Measurements from ENCODE around the gene LPP. TPM values are rescaled to one million over a fixed set of nuclear protein-coding genes. Genes with fewer than 3 reads are reported as not detected.

Gene LPP
- total RNA-seq, 1 experiment from 2014 or later: 20.4 TPM

DNA sequence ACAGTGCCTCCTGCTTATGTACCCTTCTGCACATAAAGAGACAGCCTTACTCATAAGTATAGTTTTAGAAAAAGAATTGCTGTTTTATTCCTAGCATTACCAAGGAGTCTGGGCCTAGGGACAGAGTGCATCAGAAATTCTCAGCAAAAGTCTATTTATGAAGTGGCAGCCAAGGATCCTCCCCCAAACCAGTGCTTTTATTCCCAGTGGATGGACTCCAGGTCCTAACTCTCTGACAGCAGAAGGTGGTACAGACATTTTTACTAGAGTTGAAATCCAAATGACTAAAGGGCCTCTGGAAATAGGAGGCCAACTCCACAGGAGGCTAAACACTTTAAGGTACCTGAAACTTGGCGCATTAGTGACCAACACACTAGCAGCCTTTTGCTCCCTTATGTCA, 610.7 kb downstream of the LPP start:
- CTCF ChIA-PET: no interaction called here
- H3F3A ChIP-seq (ENCODE audit: low read length, unreplicated experiment): no peaks in the 10 kb centered on the region
- intact Hi-C loops (cut with micrococcal nuclease): no loop called here
- H3K27ac ChIP-seq (ENCODE audit: low read length): no peak overlapping the region
- H3K4me3 ChIP-seq (ENCODE audit: low read length): no peak overlapping the region
- TF ChIP-seq EZH2 (IDR thresholded peaks at IDR 0.05; ENCODE audit: low read length, unreplicated experiment) (no peak), EZH2phosphoT487 (IDR thresholded peaks at IDR 0.05; ENCODE audit: borderline replicate concordance, low read length) (no peak)
- TF ChIP-seq, protein P1, sequence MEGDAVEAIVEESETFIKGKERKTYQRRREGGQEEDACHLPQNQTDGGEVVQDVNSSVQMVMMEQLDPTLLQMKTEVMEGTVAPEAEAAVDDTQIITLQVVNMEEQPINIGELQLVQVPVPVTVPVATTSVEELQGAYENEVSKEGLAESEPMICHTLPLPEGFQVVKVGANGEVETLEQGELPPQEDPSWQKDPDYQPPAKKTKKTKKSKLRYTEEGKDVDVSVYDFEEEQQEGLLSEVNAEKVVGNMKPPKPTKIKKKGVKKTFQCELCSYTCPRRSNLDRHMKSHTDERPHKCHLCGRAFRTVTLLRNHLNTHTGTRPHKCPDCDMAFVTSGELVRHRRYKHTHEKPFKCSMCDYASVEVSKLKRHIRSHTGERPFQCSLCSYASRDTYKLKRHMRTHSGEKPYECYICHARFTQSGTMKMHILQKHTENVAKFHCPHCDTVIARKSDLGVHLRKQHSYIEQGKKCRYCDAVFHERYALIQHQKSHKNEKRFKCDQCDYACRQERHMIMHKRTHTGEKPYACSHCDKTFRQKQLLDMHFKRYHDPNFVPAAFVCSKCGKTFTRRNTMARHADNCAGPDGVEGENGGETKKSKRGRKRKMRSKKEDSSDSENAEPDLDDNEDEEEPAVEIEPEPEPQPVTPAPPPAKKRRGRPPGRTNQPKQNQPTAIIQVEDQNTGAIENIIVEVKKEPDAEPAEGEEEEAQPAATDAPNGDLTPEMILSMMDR (conservative IDR thresholded peaks at IDR 0.05; ENCODE audit: low read depth, low read length): no peak
- no peaks in the 10 kb centered on the region for H3K9me2 ChIP-seq (replicated peaks; ENCODE audit: low read length)
- BruUV-seq (replicated peaks): no TSS peak
- no peaks in the 10 kb centered on the region for H3K27me3 ChIP-seq (ENCODE audit: low read length)
- H2AFZ ChIP-seq (ENCODE audit: low read length): no peak overlapping the region
- POLR2A ChIA-PET (ENCODE audit: unreplicated experiment): no interaction called here
- DNase-seq (no peak), ATAC-seq (no peak)
- no peak overlapping the region for H3K9ac ChIP-seq (ENCODE audit: low read length)
- H3K36me3 ChIP-seq (ENCODE audit: low read depth, low read length): no peaks in the 10 kb centered on the region
- no peaks in the 10 kb centered on the region for H4K20me1 ChIP-seq (ENCODE audit: low read length)
- H3K79me2 ChIP-seq (ENCODE audit: low read length): no peaks in the 10 kb centered on the region
- H3K4me2 ChIP-seq (ENCODE audit: low read length): no peak overlapping the region
- no peaks in the 10 kb centered on the region for H3K4me1 ChIP-seq (ENCODE audit: insufficient read depth, low read length)
- H3K9me3 ChIP-seq (ENCODE audit: low read length): no peaks in the 10 kb centered on the region

DNA sequence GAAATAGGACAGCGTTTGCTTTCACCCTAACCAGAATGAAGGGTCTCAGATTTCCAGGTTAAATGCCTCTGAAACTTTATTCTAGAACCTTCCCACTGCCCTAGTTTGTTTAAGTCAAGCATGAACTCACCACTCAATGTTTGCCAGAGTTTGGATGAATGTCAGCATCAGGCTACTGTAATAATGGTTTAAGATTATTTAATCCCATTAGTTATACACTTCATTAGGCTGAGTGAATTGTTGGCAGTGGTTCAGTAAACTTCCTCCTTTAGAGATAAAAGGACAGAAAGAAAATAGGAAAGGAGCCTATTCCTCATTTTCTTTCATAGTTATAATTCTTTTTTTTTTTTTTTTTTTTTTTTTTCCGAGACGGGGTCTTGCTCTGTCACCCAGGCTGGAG, 615.9 kb downstream of the LPP start:
- Histone ChIP-seq H3K9ac (ENCODE audit: low read length) (no peak overlapping the region), H4K20me1 (ENCODE audit: low read length) (no peaks in the 10 kb centered on the region), H2AFZ (ENCODE audit: low read length) (no peak overlapping the region), H3K36me3 (ENCODE audit: low read depth, low read length) (no peaks in the 10 kb centered on the region), H3F3A (ENCODE audit: low read length, unreplicated experiment) (no peaks in the 10 kb centered on the region), H3K9me3 (ENCODE audit: low read length) (no peaks in the 10 kb centered on the region), H3K79me2 (ENCODE audit: low read length) (no peaks in the 10 kb centered on the region), H3K27ac (ENCODE audit: low read length) (no peak overlapping the region), H3K4me3 (ENCODE audit: low read length) (no peak overlapping the region), H3K9me2 (replicated peaks; ENCODE audit: low read length) (no peaks in the 10 kb centered on the region), H3K4me1 (ENCODE audit: insufficient read depth, low read length) (no peaks in the 10 kb centered on the region), H3K4me2 (ENCODE audit: low read length) (no peak overlapping the region), H3K27me3 (ENCODE audit: low read length) (no peaks in the 10 kb centered on the region)
- no TSS peak for BruUV-seq (replicated peaks)
- POLR2A ChIA-PET (ENCODE audit: unreplicated experiment): interaction anchor here (0.6 kb wide), 1 partner anchor 153 kb away, joined by 3 read pairs; no protein-coding TSS in a partner anchor
- TF ChIP-seq, protein P1 (conservative IDR thresholded peaks at IDR 0.05; ENCODE audit: low read depth, low read length): no peak
- TF ChIP-seq EZH2 (IDR thresholded peaks at IDR 0.05; ENCODE audit: low read length, unreplicated experiment) (no peak), EZH2phosphoT487 (IDR thresholded peaks at IDR 0.05; ENCODE audit: borderline replicate concordance, low read length) (no peak)
- CTCF ChIA-PET: no interaction called here
- ATAC-seq (no peak), DNase-seq (no peak)
- intact Hi-C loops (cut with micrococcal nuclease): loop anchor here (5.0 kb wide), 1 partner anchor 112 kb away; no protein-coding TSS in a partner anchor

DNA sequence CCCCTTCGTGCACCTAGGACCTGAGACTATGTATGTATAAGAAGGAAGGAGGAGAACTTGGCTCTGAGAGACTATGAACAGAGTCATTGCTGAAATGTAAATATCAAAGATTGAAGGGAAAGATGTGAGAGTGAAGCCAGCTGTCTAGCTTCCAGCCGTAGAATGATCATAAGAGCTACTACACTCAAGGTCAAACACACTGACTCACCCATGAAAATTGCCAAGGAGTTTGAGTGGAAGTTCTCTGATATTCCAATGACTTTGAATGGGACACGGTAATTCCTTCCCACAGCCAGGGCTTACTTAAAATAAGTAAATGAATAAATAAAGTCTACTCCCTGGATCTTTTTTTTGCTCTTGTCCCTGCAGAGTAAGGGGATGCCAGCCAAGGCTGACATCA, 618.9 kb downstream of the LPP start:
- Histone ChIP-seq H3K4me2 (ENCODE audit: low read length) (no peak overlapping the region), H3K4me1 (ENCODE audit: insufficient read depth, low read length) (0 out of 2 replicates have a peak, but pooled peaks cover 11% of the 10 kb centered on the region), H2AFZ (ENCODE audit: low read length) (no peak overlapping the region), H4K20me1 (ENCODE audit: low read length) (no peaks in the 10 kb centered on the region), H3F3A (ENCODE audit: low read length, unreplicated experiment) (no peaks in the 10 kb centered on the region), H3K9ac (ENCODE audit: low read length) (no peak overlapping the region), H3K9me2 (replicated peaks; ENCODE audit: low read length) (no peaks in the 10 kb centered on the region), H3K9me3 (ENCODE audit: low read length) (no peaks in the 10 kb centered on the region), H3K27ac (ENCODE audit: low read length) (no peak overlapping the region), H3K36me3 (ENCODE audit: low read depth, low read length) (no peaks in the 10 kb centered on the region), H3K79me2 (ENCODE audit: low read length) (no peaks in the 10 kb centered on the region), H3K27me3 (ENCODE audit: low read length) (no peaks in the 10 kb centered on the region), H3K4me3 (ENCODE audit: low read length) (no peak overlapping the region)
- TF ChIP-seq, protein P1 (conservative IDR thresholded peaks at IDR 0.05; ENCODE audit: low read depth, low read length): no peak
- no peak for TF ChIP-seq EZH2 (IDR thresholded peaks at IDR 0.05; ENCODE audit: low read length, unreplicated experiment)
- no peak for TF ChIP-seq EZH2phosphoT487 (IDR thresholded peaks at IDR 0.05; ENCODE audit: borderline replicate concordance, low read length)
- ChIA-PET POLR2A (ENCODE audit: unreplicated experiment) (interaction anchor here (0.7 kb wide), 1 partner anchor 1163 kb away, joined by 3 read pairs; no protein-coding TSS in a partner anchor), CTCF (no interaction called here)
- intact Hi-C loops (cut with micrococcal nuclease): loop anchor here (5.0 kb wide), 1 partner anchor 109 kb away; no protein-coding TSS in a partner anchor
- BruUV-seq (replicated peaks): no TSS peak
- ATAC-seq (peak; percentile 95), DNase-seq (peak; percentile 64)

Measured in PC-3 (cell line).